K562 (cell line): ENCODE data around the gene RWDD3.

Source experiments
- EZH2 ChIP-seq: IDR thresholded peaks from 2 replicates; pipeline ENCODE4 v1.6.1; 2012; ENCODE audit warnings: low read depth, mild to moderate bottlenecking, inconsistent platforms, low read length, borderline replicate concordance
- FOXK2 ChIP-seq, 2 experiments: fragments of 450-650 bp; IDR thresholded peaks in 1 of 2; conservative IDR thresholded peaks in 1 of 2; 2 replicates each; pipeline ENCODE4 v1.6.1; 2016; ENCODE audit warnings: low read depth in 2 of 2, mild to moderate bottlenecking in 1 of 2
- MTA2 ChIP-seq: fragments of 450-650 bp; IDR thresholded peaks from 2 replicates; pipeline ENCODE4 v1.6.1; 2016; ENCODE audit warnings: low read depth
- NFE2 ChIP-seq: IDR thresholded peaks from 2 replicates; pipeline ENCODE4 v1.6.1; 2014; ENCODE audit warnings: antibody characterized with exemption, low read depth
- SETDB1 ChIP-seq: IDR thresholded peaks from one replicate; pipeline ENCODE4 v1.6.1; 2012; ENCODE audit warnings: low read length, control low read depth, inconsistent platforms
- U2AF1 ChIP-seq: fragments of 200-400 bp; formaldehyde crosslinking; optimal IDR thresholded peaks from 2 replicates; pipeline ENCODE3; 2017; ENCODE audit warnings: mild to moderate bottlenecking, low read depth, low read length, moderate library complexity
- YY1 ChIP-seq, 3 experiments: IDR thresholded peaks; 2 replicates each; pipeline ENCODE4 v1.6.1; 2011; ENCODE audit warnings: low read length in 2 of 3, mild to moderate bottlenecking in 2 of 3, moderate library complexity in 2 of 3, borderline replicate concordance in 1 of 3, control low read depth in 1 of 3, low read depth in 1 of 3; ENCODE audit not compliant: insufficient read depth in 3 of 3, insufficient replicate concordance in 2 of 3, control insufficient read depth in 1 of 3, insufficient read length in 1 of 3; ENCODE audit errors: extremely low read depth in 1 of 3
- TF ChIP-seq, protein P1 (sequence below), 3 experiments: IDR thresholded peaks in 2 of 3; conservative IDR thresholded peaks in 1 of 3; 2 replicates each; pipeline ENCODE4 v1.5.1; 2011 to 2012; ENCODE audit warnings: low read length in 3 of 3, mild to moderate bottlenecking in 3 of 3, control low read depth in 2 of 3, improper control_type of control experiment in 1 of 3, inconsistent platforms in 1 of 3, low read depth in 1 of 3, mixed read lengths in 1 of 3, moderate library complexity in 1 of 3; ENCODE audit not compliant: insufficient read depth in 2 of 3
- TF ChIP-seq, protein P2 (sequence below), 2 experiments: IDR thresholded peaks in 1 of 2; conservative IDR thresholded peaks in 1 of 2; 2 replicates each; pipeline ENCODE4 v1.6.1; 2016; ENCODE audit warnings: low read depth in 2 of 2, mild to moderate bottlenecking in 1 of 2, missing compliant biosample characterization in 1 of 2, missing genetic modification characterization in 1 of 2, moderate library complexity in 1 of 2

DNA sequence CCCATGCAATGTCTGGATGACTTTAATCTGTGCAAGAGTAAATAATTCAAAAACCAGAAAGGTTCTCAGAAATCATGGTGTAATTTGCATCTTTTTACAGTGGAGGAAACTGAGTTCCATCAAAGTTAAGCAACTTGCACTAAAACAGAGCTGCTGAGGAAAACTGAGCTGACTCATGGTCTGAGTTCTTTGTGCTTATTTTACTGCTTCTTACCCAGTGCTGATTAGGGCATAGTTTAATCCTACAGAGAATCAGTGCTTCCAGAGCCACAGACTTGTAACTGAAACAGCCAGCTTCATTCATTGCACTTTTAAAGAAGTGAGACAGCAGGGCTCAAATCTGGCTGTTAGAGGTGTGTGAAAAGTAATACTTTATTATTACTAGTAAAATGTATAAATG lies 10.9 kb upstream of the RWDD3 start:
- TF ChIP-seq U2AF1 (no peak), SETDB1 (no peak), EZH2 (no peak), MTA2 (no peak), NFE2 (peak; percentile 18; the same call in 1 of the 2 replicates), YY1 (IDR thresholded peaks at IDR 0.05; ENCODE audit: borderline replicate concordance in 1 of 3, control insufficient read depth in 1 of 3, extremely low read depth in 1 of 3, insufficient read depth in 3 of 3, insufficient read length in 1 of 3, insufficient replicate concordance in 2 of 3, low read depth in 1 of 3, low read length in 2 of 3) (no peak), FOXK2 (conservative IDR thresholded peaks at IDR 0.05 in 1 of 2, IDR thresholded peaks at IDR 0.05 in 1 of 2; ENCODE audit: low read depth in 2 of 2) (no peak)
- TF ChIP-seq, protein P1, sequence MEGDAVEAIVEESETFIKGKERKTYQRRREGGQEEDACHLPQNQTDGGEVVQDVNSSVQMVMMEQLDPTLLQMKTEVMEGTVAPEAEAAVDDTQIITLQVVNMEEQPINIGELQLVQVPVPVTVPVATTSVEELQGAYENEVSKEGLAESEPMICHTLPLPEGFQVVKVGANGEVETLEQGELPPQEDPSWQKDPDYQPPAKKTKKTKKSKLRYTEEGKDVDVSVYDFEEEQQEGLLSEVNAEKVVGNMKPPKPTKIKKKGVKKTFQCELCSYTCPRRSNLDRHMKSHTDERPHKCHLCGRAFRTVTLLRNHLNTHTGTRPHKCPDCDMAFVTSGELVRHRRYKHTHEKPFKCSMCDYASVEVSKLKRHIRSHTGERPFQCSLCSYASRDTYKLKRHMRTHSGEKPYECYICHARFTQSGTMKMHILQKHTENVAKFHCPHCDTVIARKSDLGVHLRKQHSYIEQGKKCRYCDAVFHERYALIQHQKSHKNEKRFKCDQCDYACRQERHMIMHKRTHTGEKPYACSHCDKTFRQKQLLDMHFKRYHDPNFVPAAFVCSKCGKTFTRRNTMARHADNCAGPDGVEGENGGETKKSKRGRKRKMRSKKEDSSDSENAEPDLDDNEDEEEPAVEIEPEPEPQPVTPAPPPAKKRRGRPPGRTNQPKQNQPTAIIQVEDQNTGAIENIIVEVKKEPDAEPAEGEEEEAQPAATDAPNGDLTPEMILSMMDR (IDR thresholded peaks at IDR 0.05 in 2 of 3, conservative IDR thresholded peaks at IDR 0.05 in 1 of 3; ENCODE audit: insufficient read depth in 2 of 3, low read depth in 1 of 3, low read length in 3 of 3), result no peak
- TF ChIP-seq, protein P2, sequence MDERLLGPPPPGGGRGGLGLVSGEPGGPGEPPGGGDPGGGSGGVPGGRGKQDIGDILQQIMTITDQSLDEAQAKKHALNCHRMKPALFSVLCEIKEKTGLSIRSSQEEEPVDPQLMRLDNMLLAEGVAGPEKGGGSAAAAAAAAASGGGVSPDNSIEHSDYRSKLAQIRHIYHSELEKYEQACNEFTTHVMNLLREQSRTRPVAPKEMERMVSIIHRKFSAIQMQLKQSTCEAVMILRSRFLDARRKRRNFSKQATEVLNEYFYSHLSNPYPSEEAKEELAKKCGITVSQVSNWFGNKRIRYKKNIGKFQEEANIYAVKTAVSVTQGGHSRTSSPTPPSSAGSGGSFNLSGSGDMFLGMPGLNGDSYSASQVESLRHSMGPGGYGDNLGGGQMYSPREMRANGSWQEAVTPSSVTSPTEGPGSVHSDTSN (CRISPR knock-in tag; IDR thresholded peaks at IDR 0.05; ENCODE audit: low read depth), result no peak
- TF ChIP-seq, protein P2 (tag; conservative IDR thresholded peaks at IDR 0.05; ENCODE audit: low read depth), result no peak
